ENCODE results near the gene ARMC9. TPM values are rescaled to one million over a fixed set of nuclear protein-coding genes. Genes with fewer than 3 reads are reported as not detected.
"Not testable (repeated sequence)": the region's sequence is repeated elsewhere in the genome, so short reads cannot be mapped to it uniquely, and the experiment has no call there.

The ARMC9 gene
- polyA plus RNA-seq, 6 donors from 2014 or later, result 0.29 to 0.71 (median 0.64) TPM; not detected in 1

DNA sequence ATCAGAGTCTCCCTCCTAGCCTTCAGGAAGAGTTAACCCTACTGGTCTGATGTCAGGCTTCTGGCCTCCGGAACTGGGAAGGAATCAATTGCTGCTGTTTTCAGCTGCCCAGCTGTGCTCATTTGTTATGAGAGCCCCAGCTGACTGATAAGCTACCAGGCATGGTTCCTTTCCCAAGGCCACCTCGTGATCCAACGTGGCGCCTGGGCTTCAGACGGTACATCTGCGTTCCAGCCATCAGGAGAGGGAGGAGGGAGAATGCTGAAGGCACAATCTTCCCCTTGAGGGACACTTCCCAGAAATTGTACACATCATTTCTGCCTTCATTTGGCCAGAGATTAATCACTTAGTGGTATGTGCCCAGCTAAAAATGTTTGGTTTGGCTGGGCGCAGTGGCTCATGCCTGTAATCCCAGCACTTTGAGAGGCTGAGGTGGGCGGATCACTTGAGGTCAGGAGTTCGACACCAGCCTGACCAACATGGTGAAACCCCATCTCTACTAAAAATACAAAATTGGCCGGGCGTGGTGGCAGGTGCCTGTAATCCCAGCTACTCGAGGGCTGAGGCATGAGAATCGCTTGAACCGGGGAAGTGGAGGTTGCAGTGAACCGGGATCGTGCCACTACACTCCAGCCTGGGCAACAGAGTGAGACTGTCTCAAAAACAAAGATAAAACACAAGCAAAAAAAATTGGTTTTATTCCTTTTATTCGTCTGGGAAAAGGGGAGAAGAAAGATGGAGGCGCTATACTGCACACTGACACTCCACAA is 10.5 kb upstream of the ARMC9 start:
- Mint-ChIP-seq H3K27ac (no peak overlapping the region), H3K27me3 (peaks cover 17 to 42% (median 32%) of the 10 kb centered on the region in 3 donors), H3K4me1 (peaks cover under 1 to 3% (median 2%) of the 10 kb centered on the region in 3 donors)

DNA sequence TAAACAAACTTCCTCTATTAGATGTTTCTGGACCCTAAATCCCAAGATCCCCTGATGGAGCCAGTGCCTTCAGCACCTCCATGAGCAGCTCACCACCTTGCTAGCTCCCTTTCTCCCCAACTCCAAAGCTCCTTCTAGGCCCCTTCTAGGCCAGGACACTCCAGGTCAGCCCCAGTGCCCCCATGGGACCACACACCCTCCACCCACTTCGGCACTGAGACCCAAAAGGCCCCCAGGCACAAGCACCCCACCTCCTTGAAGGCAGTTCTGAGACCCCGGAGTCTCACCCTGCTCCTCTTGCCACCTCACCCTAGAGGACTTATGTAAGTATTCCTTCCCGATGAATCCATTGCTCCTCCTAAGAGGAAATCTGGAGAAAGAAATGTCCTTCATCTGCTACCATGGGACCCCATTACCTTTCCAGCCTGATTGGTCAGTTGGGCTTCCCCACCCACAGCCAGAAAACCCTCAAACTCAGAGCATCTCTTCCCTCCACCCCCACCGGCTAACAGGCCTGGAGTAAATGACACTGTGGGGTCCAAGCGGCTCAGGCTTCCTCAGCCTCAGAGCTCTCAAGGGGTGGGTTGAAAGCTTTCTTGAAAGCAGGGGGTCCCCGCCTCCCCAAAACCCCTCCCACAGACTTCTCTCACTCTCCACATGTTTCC is 9.8 kb upstream of the ARMC9 start:
- H3K36me3 Mint-ChIP-seq, result no peaks in the 10 kb centered on the region
- ATAC-seq (ENCODE audit: low read depth in 2 of 2), result no peak
- DNase-seq, result no peak
- no peak overlapping the region for H3K4me3 Mint-ChIP-seq
- peaks cover 0 to 2% (median 0%) of the 10 kb centered on the region in 3 donors for H3K4me1 Mint-ChIP-seq
- peaks cover 20 to 43% (median 32%) of the 10 kb centered on the region in 3 donors for H3K27me3 Mint-ChIP-seq
- H3K27ac Mint-ChIP-seq, result no peak overlapping the region
- H3K9me3 Mint-ChIP-seq, result peaks cover 0 to 2% (median 0%) of the 10 kb centered on the region in 7 donors

More for the DNA sequence above, 10.5 kb upstream of the ARMC9 start:
- ATAC-seq (ENCODE audit: low read depth in 2 of 2) (no peak), DNase-seq (no peak)
- H3K36me3 Mint-ChIP-seq, result no peaks in the 10 kb centered on the region
- H3K4me3 Mint-ChIP-seq, result no peak overlapping the region
- peaks cover 0 to 2% (median 0%) of the 10 kb centered on the region in 7 donors for H3K9me3 Mint-ChIP-seq

DNA sequence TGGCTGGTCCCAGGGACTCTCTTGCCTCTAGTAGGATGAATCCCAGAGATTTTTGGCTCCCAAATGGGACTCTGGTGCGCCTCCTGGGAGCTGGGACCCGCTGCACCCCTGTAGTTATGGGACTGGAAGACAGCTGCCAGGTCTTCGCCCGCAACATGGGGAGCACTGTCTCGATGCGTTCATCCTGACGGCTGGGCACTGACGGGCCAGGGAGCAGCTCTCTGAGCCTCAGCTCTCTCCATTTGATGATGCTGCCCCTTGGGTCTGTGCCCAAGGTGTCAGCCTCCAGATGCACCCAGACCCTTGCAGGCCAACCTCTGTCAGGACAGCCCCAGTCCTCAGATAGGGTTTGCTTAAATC is 9.3 kb upstream of the ARMC9 start:
- Mint-ChIP-seq H3K27me3 (peaks cover 20 to 48% (median 32%) of the 10 kb centered on the region in 3 donors), H3K27ac (no peak overlapping the region)
- no peak for ATAC-seq (ENCODE audit: low read depth in 2 of 2)

DNA sequence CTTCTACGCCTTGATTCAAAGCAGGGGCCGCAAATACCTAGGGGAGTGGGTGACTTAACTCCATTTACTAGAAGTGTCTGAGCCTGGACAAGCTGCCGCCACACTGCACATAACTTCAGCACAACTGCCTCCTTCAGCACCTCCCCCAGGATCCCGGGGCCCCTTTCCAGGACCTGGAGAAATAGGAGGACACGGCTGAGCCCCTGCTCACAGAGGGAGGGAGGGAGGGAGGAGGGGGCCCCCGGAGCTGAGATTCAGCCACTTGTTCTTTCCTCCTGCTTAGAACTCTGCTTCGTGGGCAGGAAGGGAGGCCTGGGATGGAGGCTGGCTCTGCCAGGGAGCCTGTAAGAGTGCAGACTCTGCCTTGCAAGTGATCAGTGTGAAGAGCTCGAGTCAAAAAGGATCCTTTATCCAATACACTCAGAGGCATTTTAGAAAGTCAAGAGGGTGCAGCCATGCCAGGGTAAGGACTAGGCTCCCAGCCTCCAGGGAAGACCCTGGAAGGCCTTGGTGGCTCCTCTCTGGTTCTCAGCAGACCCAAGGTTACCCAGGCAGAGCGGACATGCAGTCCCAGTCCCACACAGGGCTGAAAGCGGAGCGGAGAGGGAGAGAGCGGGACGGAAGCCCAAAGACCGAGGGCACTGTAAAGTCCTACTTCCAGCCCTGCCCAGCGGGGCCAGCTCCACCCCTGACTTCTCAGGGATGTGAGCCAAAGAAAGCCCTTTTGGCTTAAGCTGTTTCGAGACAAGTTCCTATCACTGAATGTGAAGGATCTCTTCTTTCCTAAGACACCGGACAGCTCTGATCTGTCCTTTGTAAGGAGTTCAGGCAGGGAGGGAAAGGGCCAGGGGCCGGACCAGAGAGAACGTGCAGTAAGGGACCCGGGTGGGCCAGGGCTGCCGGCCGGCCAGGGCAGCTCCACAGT is 8.6 kb upstream of the ARMC9 start:
- no peak for DNase-seq
- Mint-ChIP-seq H3K27ac (no peak overlapping the region), H3K4me1 (peaks cover 0 to 2% (median 0%) of the 10 kb centered on the region in 3 donors), H3K9me3 (peaks cover 0 to 2% (median 0%) of the 10 kb centered on the region in 7 donors), H3K27me3 (peaks cover 20 to 54% (median 32%) of the 10 kb centered on the region in 3 donors), H3K4me3 (no peak overlapping the region), H3K36me3 (no peaks in the 10 kb centered on the region)
- ATAC-seq (ENCODE audit: low read depth in 2 of 2), result no peak

More for the DNA sequence above, 9.3 kb upstream of the ARMC9 start:
- H3K4me1 Mint-ChIP-seq, result peaks cover 0 to 2% (median 0%) of the 10 kb centered on the region in 3 donors
- H3K9me3 Mint-ChIP-seq, result peaks cover 0 to 2% (median 0%) of the 10 kb centered on the region in 7 donors
- H3K36me3 Mint-ChIP-seq, result no peaks in the 10 kb centered on the region
- H3K4me3 Mint-ChIP-seq, result no peak overlapping the region
- DNase-seq, result no peak

DNA sequence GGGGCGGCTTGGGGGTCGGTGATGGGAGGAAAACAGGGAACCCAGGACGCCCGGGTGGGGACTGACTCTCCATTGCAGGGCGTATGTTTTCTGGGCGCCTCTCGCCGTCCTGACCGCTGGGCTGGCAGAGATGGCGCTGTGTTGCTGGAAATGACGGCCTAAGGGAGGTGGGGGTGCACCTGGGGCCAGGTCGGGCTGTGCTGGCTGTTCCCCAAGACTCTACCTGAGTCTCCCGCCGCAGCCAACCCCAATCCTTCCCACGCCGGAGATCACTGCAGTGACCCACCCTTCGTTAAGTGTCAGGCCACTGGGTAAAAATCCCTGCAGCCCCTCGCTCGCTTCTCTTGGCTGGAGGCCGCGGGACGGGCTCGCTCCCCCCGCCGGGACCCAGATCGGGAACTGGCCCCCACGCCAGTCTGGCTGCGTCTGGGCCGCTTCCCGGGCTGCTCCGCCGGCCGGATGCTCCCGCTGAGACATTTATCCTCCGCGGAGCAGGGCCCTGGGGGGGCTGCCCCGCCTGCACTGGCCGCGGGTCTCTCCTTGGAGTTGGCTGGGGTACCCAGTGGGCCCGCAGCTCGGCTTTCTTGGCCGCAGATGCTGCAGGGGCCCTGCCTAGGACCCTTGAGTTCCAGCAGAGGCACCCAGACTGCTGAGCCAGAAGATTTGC is 7.8 kb upstream of the ARMC9 start:
- Mint-ChIP-seq H3K27me3 (peaks cover 20 to 58% (median 32%) of the 10 kb centered on the region in 3 donors), H3K9me3 (peaks cover 0 to 2% (median 0%) of the 10 kb centered on the region in 7 donors), H3K27ac (no peak overlapping the region), H3K4me3 (no peak overlapping the region), H3K4me1 (peaks cover 0 to 2% (median 0%) of the 10 kb centered on the region in 3 donors), H3K36me3 (no peaks in the 10 kb centered on the region)
- no peak for ATAC-seq (ENCODE audit: low read depth in 2 of 2)
- no peak for DNase-seq

DNA sequence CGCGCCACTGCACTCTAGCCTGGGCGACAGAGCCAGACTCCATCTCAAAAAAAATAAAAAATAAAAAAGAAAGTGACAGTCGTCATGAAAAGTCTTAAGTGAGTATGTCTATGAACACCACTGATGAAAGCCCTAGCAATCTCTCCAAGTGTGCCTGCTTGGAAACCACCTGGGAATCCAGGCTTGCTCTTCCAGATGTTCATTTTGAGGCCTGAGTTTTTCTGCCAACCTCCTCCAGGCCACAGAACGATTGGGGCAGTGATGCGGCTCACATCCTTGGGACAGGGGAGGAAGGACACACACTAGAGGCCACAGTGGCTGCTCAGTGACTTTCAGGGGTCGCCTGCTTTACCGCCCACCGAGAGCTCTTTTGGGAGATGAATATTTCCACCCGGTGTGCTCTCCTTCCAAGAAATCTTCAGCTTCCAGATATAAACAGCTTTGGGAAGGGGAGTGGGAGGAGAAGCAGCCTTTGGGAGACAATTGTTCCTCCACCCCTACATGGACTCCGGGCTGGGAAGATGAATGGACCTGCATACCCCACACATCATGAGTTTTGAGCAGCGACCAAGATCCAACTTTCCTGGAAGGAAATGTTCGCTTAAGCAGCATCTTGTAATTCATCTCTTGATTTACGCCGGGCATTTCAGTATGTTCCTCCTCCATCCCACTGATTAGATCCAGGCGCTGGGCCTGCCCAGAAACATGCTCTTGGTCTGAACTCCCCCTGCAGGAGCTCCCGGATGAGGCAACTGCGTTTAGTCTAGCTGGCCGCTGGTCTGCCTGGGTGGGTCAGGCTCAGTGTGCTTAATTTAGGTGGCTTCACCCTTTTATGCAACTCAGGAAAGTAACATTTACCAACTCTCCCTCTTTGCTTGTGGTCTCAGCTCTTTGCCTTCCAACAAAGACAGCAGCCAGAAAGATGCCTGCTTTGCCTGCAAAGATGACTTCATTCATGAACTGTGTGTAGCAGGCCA is 6.2 kb upstream of the ARMC9 start:
- Mint-ChIP-seq H3K27me3 (peaks cover 20 to 62% (median 32%) of the 10 kb centered on the region in 3 donors), H3K4me3 (no peak overlapping the region), H3K4me1 (peaks cover 0 to 2% (median 0%) of the 10 kb centered on the region in 3 donors), H3K36me3 (no peaks in the 10 kb centered on the region), H3K27ac (peak overlapping the region in 1 of 6 donors; percentile 22), H3K9me3 (peaks cover 0 to 2% (median 0%) of the 10 kb centered on the region in 7 donors)
- ATAC-seq (ENCODE audit: low read depth in 2 of 2) (no peak), DNase-seq (no peak)

DNA sequence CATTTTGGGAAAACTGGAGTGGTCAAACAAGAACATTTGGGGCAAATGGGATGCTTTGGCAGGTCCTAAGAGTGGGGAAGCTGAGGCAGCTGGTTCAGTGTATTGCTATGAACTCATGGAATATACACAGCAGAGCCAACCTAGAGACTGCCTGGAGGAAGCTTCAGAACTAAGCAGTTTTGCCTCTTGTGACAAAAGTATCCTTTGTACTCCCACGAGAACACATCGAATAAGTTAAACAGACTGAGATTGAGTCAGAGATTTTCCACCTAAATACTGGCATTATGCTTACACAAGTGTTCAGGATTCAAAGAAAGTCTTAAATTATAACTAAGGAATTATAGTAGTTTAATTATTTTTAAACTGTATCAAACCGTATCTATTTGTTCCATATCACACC is 5.2 kb upstream of the ARMC9 start:
- Mint-ChIP-seq H3K4me3 (no peak overlapping the region), H3K36me3 (no peaks in the 10 kb centered on the region), H3K4me1 (peaks cover 0 to 8% (median 0%) of the 10 kb centered on the region in 3 donors), H3K27ac (no peak overlapping the region), H3K27me3 (peaks cover 12 to 55% (median 32%) of the 10 kb centered on the region in 3 donors), H3K9me3 (peaks cover 0 to 2% (median 0%) of the 10 kb centered on the region in 7 donors)
- DNase-seq, result no peak
- no peak for ATAC-seq (ENCODE audit: low read depth in 2 of 2)

DNA sequence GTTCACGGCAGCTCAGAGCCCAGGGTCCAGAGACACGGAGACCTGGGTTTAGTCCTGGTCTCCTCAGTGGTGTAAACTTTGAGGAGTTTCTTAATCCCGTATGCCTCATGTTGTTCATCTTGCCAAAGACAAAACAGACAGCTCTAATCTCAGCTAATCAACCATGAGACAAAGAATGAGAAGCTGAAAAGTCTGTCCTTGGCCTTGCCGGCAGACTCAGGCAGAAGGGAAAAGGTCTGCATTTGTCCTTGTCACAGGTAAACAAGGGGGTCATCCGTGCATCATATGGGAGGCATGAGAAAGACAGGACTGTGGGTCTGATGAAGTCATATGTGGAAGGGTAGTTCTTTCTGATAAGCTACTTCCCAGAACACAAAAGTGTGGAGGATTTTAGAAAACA is 1.8 kb upstream of the ARMC9 start:
- Mint-ChIP-seq H3K27ac (no peak overlapping the region), H3K9me3 (no peaks in the 10 kb centered on the region), H3K36me3 (no peaks in the 10 kb centered on the region), H3K4me1 (peaks cover 0 to 19% (median 6%) of the 10 kb centered on the region in 3 donors), H3K4me3 (peak overlapping the region in 5 of 8 donors; percentile 10 to 92 (median 39)), H3K27me3 (peaks cover 8 to 32% (median 8%) of the 10 kb centered on the region in 3 donors)
- no peak for ATAC-seq (ENCODE audit: low read depth in 2 of 2)
- DNase-seq, result no peak

DNA sequence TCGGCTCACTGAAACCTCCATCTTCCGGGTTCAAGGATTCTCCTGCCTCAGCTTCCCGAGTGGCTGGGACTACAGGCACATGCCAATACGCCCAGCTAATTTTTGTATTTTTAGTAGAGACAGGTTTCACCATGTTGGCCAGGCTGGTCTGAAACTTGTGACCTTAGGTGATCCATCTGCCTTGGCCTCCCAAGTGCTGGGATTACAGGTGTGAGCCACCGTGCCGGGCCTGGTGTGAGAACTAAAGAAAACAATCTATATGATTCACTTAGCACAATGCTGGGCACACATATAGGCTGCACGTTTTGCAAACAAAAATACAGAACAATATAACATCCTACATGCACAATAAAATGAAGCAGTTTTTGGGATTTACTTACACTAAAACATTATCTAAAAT is 1.2 kb upstream of the ARMC9 start:
- Mint-ChIP-seq H3K27me3 (peaks cover 5 to 26% (median 9%) of the 10 kb centered on the region in 3 donors), H3K4me1 (peaks cover 0 to 19% (median 6%) of the 10 kb centered on the region in 3 donors), H3K4me3 (peak overlapping the region in 7 of 8 donors; percentile 5 to 92 (median 91))
- H3K36me3 Mint-ChIP-seq; ATAC-seq (ENCODE audit: low read depth in 2 of 2); H3K27ac Mint-ChIP-seq; H3K9me3 Mint-ChIP-seq; DNase-seq: not testable (repeated sequence)

DNA sequence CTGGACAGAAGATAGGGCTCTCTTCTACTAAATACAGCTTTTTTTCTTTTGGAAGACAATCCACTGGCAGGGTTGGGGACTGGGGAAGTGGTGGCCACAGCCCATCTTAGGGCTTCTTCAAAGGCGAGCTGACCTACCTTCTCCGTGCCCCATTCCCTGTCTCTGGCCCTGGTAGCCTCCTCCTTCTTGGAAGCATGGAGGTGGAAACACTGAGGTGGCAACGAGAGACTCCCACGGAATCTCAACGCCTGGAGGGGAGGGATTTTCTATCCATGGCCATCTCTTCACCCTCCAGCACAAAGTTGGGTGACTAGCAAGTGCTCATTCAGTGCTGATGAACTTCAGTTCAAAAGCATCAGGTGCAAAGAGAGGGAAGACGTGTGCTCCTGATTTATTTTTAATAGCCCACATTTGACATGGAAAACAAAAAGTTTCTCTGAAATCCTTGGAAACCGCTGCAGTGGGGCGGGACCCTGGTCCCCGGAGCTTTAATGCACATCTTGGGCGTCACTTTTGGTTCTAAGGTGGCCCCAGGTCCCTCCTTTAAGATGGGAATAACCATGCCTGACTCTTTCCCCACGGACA is 633 bp upstream of the ARMC9 start:
- ATAC-seq (ENCODE audit: low read depth in 2 of 2) (no peak), DNase-seq (no peak)
- Mint-ChIP-seq H3K27me3 (peaks cover 0 to 20% (median 9%) of the 10 kb centered on the region in 3 donors), H3K4me1 (peaks cover 0 to 19% (median 6%) of the 10 kb centered on the region in 3 donors), H3K4me3 (peak overlapping the region; percentile 89 to 96 (median 92)), H3K9me3 (no peaks in the 10 kb centered on the region), H3K27ac (peak overlapping the region in 4 of 6 donors; percentile 49 to 85 (median 68)), H3K36me3 (no peaks in the 10 kb centered on the region)

DNA sequence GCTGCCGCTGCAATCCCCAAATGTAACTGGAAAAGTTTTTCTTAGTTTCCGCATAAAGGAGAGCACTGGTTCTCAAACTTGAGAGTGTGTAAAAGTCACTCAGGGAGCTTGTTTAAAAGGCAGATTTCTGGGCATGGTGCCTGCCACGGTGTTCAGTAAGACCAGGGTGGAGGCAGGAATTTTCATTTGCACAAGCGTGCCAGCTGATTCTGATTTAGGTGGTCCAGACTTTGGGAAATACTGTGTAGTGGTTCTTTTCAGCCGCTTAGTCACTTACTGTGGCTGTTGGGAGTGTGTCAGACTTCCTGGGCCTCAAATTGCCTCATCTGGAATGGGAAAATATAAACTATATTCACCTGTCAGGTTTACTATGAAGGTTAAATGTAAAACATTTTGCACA is 788 bp downstream of the ARMC9 start:
- Mint-ChIP-seq H3K36me3 (no peaks in the 10 kb centered on the region), H3K9me3 (no peaks in the 10 kb centered on the region), H3K27ac (peak overlapping the region in 4 of 6 donors; percentile 31 to 93 (median 54)), H3K4me1 (peaks cover 0 to 19% (median 6%) of the 10 kb centered on the region in 3 donors), H3K27me3 (peaks cover 0 to 13% (median 6%) of the 10 kb centered on the region in 3 donors), H3K4me3 (peak overlapping the region; percentile 87 to 93 (median 92))
- DNase-seq (no peak), ATAC-seq (ENCODE audit: low read depth in 2 of 2) (no peak)
